CD4-positive, alpha-beta memory T cell (primary cell): Measurements from ENCODE around the gene TMEM106A. TPM values are rescaled to one million over a fixed set of nuclear protein-coding genes. Genes with fewer than 3 reads are reported as not detected.
"Not testable (repeated sequence)": the region's sequence is repeated elsewhere in the genome, so short reads cannot be mapped to it uniquely, and the experiment has no call there.

Source experiments
- CTCF ChIA-PET: fragments of 350-600 bp; sonication (Branson Sonifier 250); formaldehyde crosslinking; loops from one replicate; lab custom pipeline; 2021; ENCODE audit warnings: inconsistent platforms; ENCODE audit not compliant: partially characterized antibody; lab: Charles Lee
- POLR2A ChIA-PET: fragments of 350-600 bp; sonication (Branson Sonifier 250); formaldehyde crosslinking; loops from one replicate; lab custom pipeline; 2021; ENCODE audit not compliant: partially characterized antibody; lab: Charles Lee
- DNase-seq, 5 donors: peaks; one replicate each; pipeline versions ENCODE4 v3.0.0 to v3.0.0-alpha.2; 2020 to 2022; ENCODE audit warnings: mixed read lengths in 1 of 5
- H3K27ac ChIP-seq: one replicate; pipeline ENCODE4 v1.7.0; 2013; ENCODE audit warnings: low read depth, low read length
- H3K27me3 ChIP-seq: 2 replicates; pipeline ENCODE4 v1.7.0; 2013; ENCODE audit warnings: mild to moderate bottlenecking, low read length, moderate library complexity; ENCODE audit not compliant: insufficient read depth
- H3K36me3 ChIP-seq: 2 replicates; pipeline ENCODE4 v1.7.0; 2013; ENCODE audit warnings: mild to moderate bottlenecking, low read length, moderate library complexity; ENCODE audit not compliant: insufficient read depth
- H3K4me1 ChIP-seq: 2 replicates; pipeline ENCODE4 v1.7.0; 2013; ENCODE audit warnings: mild to moderate bottlenecking, low read length, moderate library complexity; ENCODE audit not compliant: insufficient read depth
- H3K4me3 ChIP-seq, 2 donors: one replicate each; pipeline ENCODE4 v1.7.0; 2013; ENCODE audit warnings: low read length in 2 of 2, mild to moderate bottlenecking in 1 of 2
- H3K9me3 ChIP-seq, 2 donors: one replicate each; pipeline ENCODE4 v1.7.0; 2013; ENCODE audit warnings: low read length in 2 of 2, control low read depth in 1 of 2; ENCODE audit not compliant: control insufficient read depth in 1 of 2
- H3K27ac Mint-ChIP-seq, 7 donors: one replicate each; pipeline ENCODE4 v1.8.0; 2020 to 2021; ENCODE audit warnings: mixed read lengths in 7 of 7, mild to moderate bottlenecking in 6 of 7, inconsistent platforms in 3 of 7, moderate library complexity in 3 of 7
- H3K27me3 Mint-ChIP-seq, 2 donors: one replicate each; pipeline ENCODE4 v1.8.0; 2020 to 2021; ENCODE audit warnings: mixed read lengths in 2 of 2
- H3K36me3 Mint-ChIP-seq, 2 donors: one replicate each; pipeline ENCODE4 v1.8.0; 2020 to 2021; ENCODE audit warnings: mixed read lengths in 2 of 2, inconsistent platforms in 1 of 2, mild to moderate bottlenecking in 1 of 2
- H3K4me1 Mint-ChIP-seq, 4 donors: one replicate each; pipeline ENCODE4 v1.8.0; 2020 to 2021; ENCODE audit warnings: mixed read lengths in 4 of 4, mild to moderate bottlenecking in 1 of 4
- H3K4me3 Mint-ChIP-seq, 8 donors: one replicate each; pipeline ENCODE4 v1.8.0; 2020 to 2021; ENCODE audit warnings: mixed read lengths in 8 of 8, mild to moderate bottlenecking in 7 of 8, moderate library complexity in 6 of 8, inconsistent platforms in 3 of 8
- H3K9me3 Mint-ChIP-seq, 8 donors: one replicate each; pipeline ENCODE4 v1.8.0; 2020 to 2021; ENCODE audit warnings: mixed read lengths in 8 of 8, mild to moderate bottlenecking in 5 of 8, inconsistent platforms in 3 of 8, moderate library complexity in 1 of 8
- intact Hi-C: fragments of 100-400 bp; cut with micrococcal nuclease; formaldehyde crosslinking; loops from one replicate; pipeline ENCODE4 v1.15.1; 2023
- polyA plus RNA-seq, 2 donors: library from polyadenylated mRNA; unstranded; fragments of 300-500 nt; fragmentation: Illumina TruSeq; gene quantifications; one replicate each; pipeline ENCODE4 v1.2.3, GENCODE V29; 2021
- total RNA-seq, 2 experiments: library from RNA; stranded (reverse); gene quantifications; one replicate each; pipeline ENCODE4 v1.2.3, GENCODE V29; 2021

The TMEM106A gene
- total and polyA plus RNA-seq, 4 experiments from 2014 or later: 1.5 to 12.8 (median 8.0) TPM

- DNase-seq: peak in 3 of 5 donors; percentile 28 to 47 (median 32)
- H3K9me3 Mint-ChIP-seq, H3K9me3 ChIP-seq, H3K27me3 Mint-ChIP-seq, H3K4me3 ChIP-seq, H3K27ac ChIP-seq, H3K36me3 Mint-ChIP-seq, POLR2A ChIA-PET, CTCF ChIA-PET, H3K4me1 ChIP-seq, H3K4me1 Mint-ChIP-seq, H3K27me3 ChIP-seq, intact Hi-C loops, H3K36me3 ChIP-seq: not testable (repeated sequence)
- Mint-ChIP-seq H3K4me3 (peak overlapping the region in 3 of 8 donors; percentile 22 to 83 (median 70)), H3K27ac (peak overlapping the region in 2 of 7 donors; percentile 78 to 79)
These were observed 20.5 kb downstream of the TMEM106A start for GRCh38 chr17:43232021-43232699.

GRCh38 chr17:43233263-43233662 is 21.6 kb downstream of the TMEM106A start:
- H3K4me1 ChIP-seq, intact Hi-C loops, DNase-seq, H3K27me3 ChIP-seq, POLR2A ChIA-PET, H3K36me3 ChIP-seq, H3K36me3 Mint-ChIP-seq, H3K4me1 Mint-ChIP-seq, H3K9me3 ChIP-seq, H3K27ac Mint-ChIP-seq, H3K4me3 ChIP-seq, CTCF ChIA-PET, H3K27me3 Mint-ChIP-seq, H3K4me3 Mint-ChIP-seq, H3K27ac ChIP-seq, H3K9me3 Mint-ChIP-seq: not testable (repeated sequence)

GRCh38 chr17:43233877-43234276 is 22.2 kb downstream of the TMEM106A start, which contains the start of gene RNU2-1:
Gene RNU2-1 (minus strand): TSS chr17:43233977.
- intact Hi-C loops, CTCF ChIA-PET, H3K36me3 ChIP-seq, H3K27me3 ChIP-seq, H3K4me3 Mint-ChIP-seq, H3K27ac ChIP-seq, POLR2A ChIA-PET, H3K4me1 Mint-ChIP-seq, H3K36me3 Mint-ChIP-seq, H3K27ac Mint-ChIP-seq, H3K9me3 Mint-ChIP-seq, H3K4me1 ChIP-seq, H3K27me3 Mint-ChIP-seq, H3K4me3 ChIP-seq, H3K9me3 ChIP-seq, DNase-seq: not testable (repeated sequence)

DNA sequence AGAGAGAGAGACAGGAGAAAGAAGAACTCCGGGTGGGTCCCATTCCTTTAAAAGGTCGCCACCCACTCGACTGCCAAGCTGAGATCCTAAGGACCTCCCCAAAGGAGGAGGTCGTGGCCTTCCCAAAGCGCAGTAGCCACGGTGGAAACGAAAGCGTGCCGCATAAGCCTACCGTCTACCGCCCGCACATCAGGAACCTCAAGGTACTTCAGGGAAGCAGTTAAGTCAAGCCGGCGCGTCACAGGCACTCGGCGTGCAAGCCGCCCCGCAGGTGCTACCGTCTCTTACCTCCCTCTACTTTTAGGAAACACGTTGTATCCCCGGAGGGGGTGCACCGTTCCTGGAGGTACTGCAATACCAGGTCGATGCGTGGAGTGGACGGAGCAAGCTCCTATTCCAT is 27.9 kb downstream of the TMEM106A start:
- H3K9me3 ChIP-seq, CTCF ChIA-PET, H3K27me3 Mint-ChIP-seq, H3K4me3 ChIP-seq, H3K27ac ChIP-seq, H3K4me1 Mint-ChIP-seq, H3K27me3 ChIP-seq, H3K36me3 ChIP-seq, H3K4me3 Mint-ChIP-seq, H3K4me1 ChIP-seq, H3K36me3 Mint-ChIP-seq, POLR2A ChIA-PET, H3K27ac Mint-ChIP-seq, intact Hi-C loops, H3K9me3 Mint-ChIP-seq, DNase-seq: not testable (repeated sequence)

DNA sequence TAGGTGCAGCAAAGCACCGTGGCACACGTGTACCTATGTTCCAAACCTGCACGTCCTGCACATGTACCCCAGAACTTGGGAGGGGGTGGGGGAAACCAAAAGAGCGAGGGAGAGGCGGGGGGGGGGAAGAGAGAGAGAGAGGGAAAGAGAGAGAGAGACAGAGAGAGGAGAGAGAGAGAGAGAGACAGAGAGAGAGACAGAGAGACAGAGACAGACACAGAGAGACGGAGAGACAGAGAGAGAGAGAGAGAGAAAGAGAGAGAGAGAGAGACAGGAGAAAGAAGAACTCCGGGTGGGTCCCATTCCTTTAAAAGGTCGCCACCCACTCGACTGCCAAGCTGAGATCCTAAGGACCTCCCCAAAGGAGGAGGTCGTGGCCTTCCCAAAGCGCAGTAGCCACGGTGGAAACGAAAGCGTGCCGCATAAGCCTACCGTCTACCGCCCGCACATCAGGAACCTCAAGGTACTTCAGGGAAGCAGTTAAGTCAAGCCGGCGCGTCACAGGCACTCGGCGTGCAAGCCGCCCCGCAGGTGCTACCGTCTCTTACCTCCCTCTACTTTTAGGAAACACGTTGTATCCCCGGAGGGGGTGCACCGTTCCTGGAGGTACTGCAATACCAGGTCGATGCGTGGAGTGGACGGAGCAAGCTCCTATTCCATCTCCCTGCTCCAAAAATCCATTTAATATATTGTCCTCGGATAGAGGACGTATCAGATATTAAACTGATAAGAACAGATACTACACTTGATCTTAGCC is 29.1 kb downstream of the TMEM106A start:
- H3K9me3 ChIP-seq, H3K4me3 ChIP-seq, H3K36me3 ChIP-seq, intact Hi-C loops, DNase-seq, H3K4me1 Mint-ChIP-seq, H3K27ac ChIP-seq, H3K4me3 Mint-ChIP-seq, H3K4me1 ChIP-seq, POLR2A ChIA-PET, CTCF ChIA-PET, H3K36me3 Mint-ChIP-seq, H3K27me3 Mint-ChIP-seq, H3K27ac Mint-ChIP-seq, H3K27me3 ChIP-seq, H3K9me3 Mint-ChIP-seq: not testable (repeated sequence)

DNA sequence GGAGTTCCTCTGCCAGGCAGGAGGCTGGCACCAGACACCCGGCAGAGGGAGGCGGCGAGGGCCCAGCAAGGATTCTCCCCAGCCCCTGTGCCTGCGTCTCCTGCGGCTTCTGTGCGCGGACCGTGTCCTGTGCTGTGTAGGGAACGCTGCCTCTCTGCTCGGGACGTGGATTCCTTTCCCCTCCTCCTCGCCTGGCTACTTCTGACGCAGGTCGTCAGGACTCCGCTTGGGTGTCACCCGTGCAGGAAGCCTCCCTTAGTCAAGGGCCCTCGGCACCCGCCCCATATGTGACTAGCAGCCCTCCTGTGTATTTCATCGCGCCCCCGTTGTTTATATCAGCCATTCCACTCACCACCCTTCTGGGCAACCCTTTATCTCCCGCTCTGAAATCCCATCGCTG is 34.8 kb downstream of the TMEM106A start:
- H3K4me1 ChIP-seq, H3K4me3 Mint-ChIP-seq, H3K36me3 ChIP-seq, H3K36me3 Mint-ChIP-seq, H3K4me3 ChIP-seq, H3K27me3 ChIP-seq, H3K4me1 Mint-ChIP-seq, H3K9me3 Mint-ChIP-seq, POLR2A ChIA-PET, H3K27ac Mint-ChIP-seq, CTCF ChIA-PET, intact Hi-C loops, H3K27me3 Mint-ChIP-seq, H3K9me3 ChIP-seq, H3K27ac ChIP-seq: not testable (repeated sequence)
- peak in 4 of 5 donors; percentile 42 to 69 (median 60) for DNase-seq
